ENCODE data around the gene OAF.

DNA sequence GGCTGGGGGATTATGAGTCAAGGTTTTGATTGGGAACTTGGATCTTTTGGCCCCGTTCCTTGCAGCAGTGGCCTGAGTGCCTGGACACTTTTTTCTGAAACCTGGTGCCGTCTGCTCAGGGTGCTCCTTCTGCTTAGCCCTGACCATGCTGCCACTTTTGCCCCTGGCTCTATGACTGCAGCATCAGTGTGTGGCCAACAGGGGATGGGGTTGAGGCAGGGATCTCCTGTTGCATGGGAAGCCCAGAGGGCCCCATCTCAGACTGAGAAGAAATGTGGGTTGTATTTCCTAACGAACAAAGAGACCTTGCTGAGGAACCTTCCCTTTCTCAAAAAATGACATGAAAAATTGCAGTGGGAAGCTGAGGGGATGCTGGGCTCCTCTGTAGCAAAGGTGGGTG lies 47.8 kb downstream of the OAF start:
- TF ChIP-seq POLR2AphosphoS5 (IDR thresholded peaks at IDR 0.05; ENCODE audit: borderline replicate concordance, low read depth, low read length) (no peak), EZH2 (IDR thresholded peaks at IDR 0.05) (no peak)
